Heart right ventricle (tissue), 16 donors: ENCODE data around the gene ACSF3. TPM values are rescaled to one million over a fixed set of nuclear protein-coding genes. Genes with fewer than 3 reads are reported as not detected.
"Not testable (repeated sequence)": the region's sequence is repeated elsewhere in the genome, so short reads cannot be mapped to it uniquely, and the experiment has no call there.

Source experiments
- ATAC-seq, 8 donors: fragments of 200-7000 bp; cut with Tn5 transposase; one replicate each; pipeline ENCODE4 v1.9.1; 2020; ENCODE audit warnings: mild to moderate bottlenecking in 8 of 8, moderate library complexity in 8 of 8, moderate number of reproducible peaks in 1 of 8
- DNase-seq, 2 donors: peaks; one replicate each; pipeline ENCODE4 v3.0.0-alpha.2; 2020
- H3K27ac ChIP-seq, 10 donors: fragments of 200-600 bp; sonication (generic) in 2 of 10; one replicate each; pipeline versions ENCODE4 v1.5.0 to v1.8.0; 2020 to 2022; ENCODE audit warnings: mild to moderate bottlenecking in 3 of 10
- H3K27me3 ChIP-seq, 7 donors: fragments of 200-600 bp; one replicate each; pipeline ENCODE4 v1.8.0; 2021 to 2022; ENCODE audit warnings: mild to moderate bottlenecking in 2 of 7
- H3K36me3 ChIP-seq, 9 donors: fragments of 200-600 bp; sonication (generic) in 1 of 9; one replicate each; pipeline versions ENCODE4 v1.5.0 to v1.8.0; 2020 to 2022; ENCODE audit warnings: mild to moderate bottlenecking in 2 of 9
- H3K4me1 ChIP-seq, 9 donors: fragments of 200-600 bp; sonication (generic) in 1 of 9; one replicate each; pipeline versions ENCODE4 v1.5.0 to v1.8.0; 2020 to 2022; ENCODE audit warnings: mild to moderate bottlenecking in 4 of 9
- H3K4me3 ChIP-seq, 10 donors: fragments of 200-600 bp; sonication (generic) in 2 of 10; one replicate each; pipeline versions ENCODE4 v1.5.0 to v1.8.0; 2020 to 2022; ENCODE audit warnings: mild to moderate bottlenecking in 7 of 10, moderate library complexity in 2 of 10
- H3K9me3 ChIP-seq, 11 donors: fragments of 200-600 bp in 10 of 11; sonication (generic) in 2 of 11; one replicate each; pipeline versions ENCODE4 v1.5.0 to v1.8.0; 2013 to 2022; ENCODE audit warnings: mild to moderate bottlenecking in 2 of 11, control low read depth in 1 of 11, moderate library complexity in 1 of 11
- WGBS, 2 donors: extraction: QIAGEN DNeasy Blood & Tissue Kit; methylation state at CpG; one replicate each; pipeline ENCODE4 v1.1.7; 2013; ENCODE audit warnings: inconsistent platforms in 1 of 2; 5-methylcytosine and 5-hydroxymethylcytosine counted together
- intact Hi-C, 10 donors: fragments of 100-400 bp; cut with DNase I; formaldehyde crosslinking; loops; one replicate each; pipeline versions ENCODE4 v1.11.1 to v1.14.2; 2022
- polyA plus RNA-seq, 2 donors: library from polyadenylated mRNA; stranded (reverse); fragments of 200-250 nt; gene quantifications; one replicate each; pipeline ENCODE4 v1.2.3, GENCODE V29; 2013
- total RNA-seq, 10 donors: library from RNA; stranded (reverse); fragmentation: NEBNext Ultra II Directional in 3 of 10; extraction: Animal tissue kit (Norgen Biotek cat#: 25700) in 3 of 10; gene quantifications; one replicate each; pipeline versions ENCODE4 v1.2.1 to v1.2.4, GENCODE V29; 2021 to 2023
- TF ChIP-seq, protein P1 (sequence below), 9 donors: fragments of 200-600 bp; sonication (generic) in 2 of 9; IDR thresholded peaks; one replicate each; pipeline versions ENCODE4 v1.5.0 to v1.8.0; 2021 to 2022; ENCODE audit warnings: antibody characterized with exemption in 9 of 9, mild to moderate bottlenecking in 5 of 9, moderate library complexity in 1 of 9
- donor health status: Arrhythmogenic right ventricular cardiomyopathy.
- donor health status: ischemic (EF 13 %, LVEDD 7.1; RV severe dilation, severe dysfunction).
- donor health status: healthy with polysubstance abuse.
- donor health status: DM: no; HTN: yes; CAD: no.
- donor health status: DM: no; HTN: no; CAD: no.
- donor health status: ischemic (EF 25% LVEDD 6.9; RV normal size, moderate dysfunction).
- donor health status: ischemic (EF 25% LVEDD 5.7; RV mildly dilated, moderate dysfunction).
- donor health status: healthy.
- donor health status: DM: yes; HTN: yes; CAD: no.
- donor health status: Ischemic cardiomyopathy.
- donor health status: ischemic (EF 35%, LVEDD 5.7; RV mildly dilated, moderate dysfunction).
- donor health status: nonischemic (EF 11% LVEDD 7.7; RV severe dilation, severe dysfunction).
- donor health status: DM: yes; HTN: yes; CAD: no.
- donor health status: PGD.
- donor health status: ischemic (EF 29% LVEDD 5.4; RV normal size, mild dysfunction).
- donor health status: nonischemic (EF 23%, LVEDD 6.1; RV moderate dilation, normal function).

ACSF3 gene
- total and polyA plus RNA-seq, 12 donors: 11.0 to 36.9 (median 17.8) TPM

DNA sequence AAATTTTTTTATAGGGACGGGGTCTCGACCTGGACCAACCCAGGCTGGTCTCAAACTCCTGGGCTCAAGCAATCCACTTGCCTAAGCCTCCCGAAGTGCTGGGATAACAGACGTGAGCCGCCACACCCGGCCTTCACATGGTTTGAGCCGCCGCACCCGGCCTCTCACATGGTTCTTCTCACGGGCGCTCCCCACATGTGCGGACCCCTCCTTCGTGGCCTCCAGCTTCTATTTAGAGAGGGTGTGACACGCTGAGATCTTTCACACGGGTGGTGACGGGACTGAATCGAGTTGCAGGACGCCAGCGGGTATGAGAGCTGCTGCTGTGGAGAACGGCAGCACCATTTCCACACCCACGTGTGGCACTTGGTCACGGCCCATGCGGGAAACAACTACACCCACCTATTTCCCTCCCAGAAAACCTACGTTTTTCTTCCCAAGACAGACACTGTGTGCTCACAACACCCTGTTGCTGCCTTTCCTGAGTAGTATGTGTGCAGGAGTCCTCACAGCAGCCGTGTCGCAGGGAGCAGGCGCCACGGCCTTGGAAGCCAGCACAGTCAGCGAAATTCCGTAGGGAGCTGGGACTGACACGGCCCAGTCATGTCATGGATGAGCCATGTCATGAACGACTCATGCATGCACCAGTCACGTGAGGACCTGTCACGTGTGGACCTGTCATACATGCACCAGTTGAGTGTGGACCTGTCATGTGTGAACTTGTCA is 20.1 kb upstream of the ACSF3 start:
- Histone ChIP-seq H3K27me3 (peaks cover 0 to 29% (median 12%) of the 10 kb centered on the region in 7 donors), H3K4me1 (peaks cover 0 to 9% (median 0%) of the 10 kb centered on the region in 9 donors), H3K4me3 (no peak overlapping the region), H3K27ac (no peak overlapping the region), H3K36me3 (no peaks in the 10 kb centered on the region), H3K9me3 (peaks cover 0 to 8% (median 0%) of the 10 kb centered on the region in 11 donors)
- WGBS, 2 donors: 90 to 93% methylated on average over 34 of the region's 34 CpGs
- ATAC-seq (no peak), DNase-seq (no peak)
- TF ChIP-seq, protein P1, sequence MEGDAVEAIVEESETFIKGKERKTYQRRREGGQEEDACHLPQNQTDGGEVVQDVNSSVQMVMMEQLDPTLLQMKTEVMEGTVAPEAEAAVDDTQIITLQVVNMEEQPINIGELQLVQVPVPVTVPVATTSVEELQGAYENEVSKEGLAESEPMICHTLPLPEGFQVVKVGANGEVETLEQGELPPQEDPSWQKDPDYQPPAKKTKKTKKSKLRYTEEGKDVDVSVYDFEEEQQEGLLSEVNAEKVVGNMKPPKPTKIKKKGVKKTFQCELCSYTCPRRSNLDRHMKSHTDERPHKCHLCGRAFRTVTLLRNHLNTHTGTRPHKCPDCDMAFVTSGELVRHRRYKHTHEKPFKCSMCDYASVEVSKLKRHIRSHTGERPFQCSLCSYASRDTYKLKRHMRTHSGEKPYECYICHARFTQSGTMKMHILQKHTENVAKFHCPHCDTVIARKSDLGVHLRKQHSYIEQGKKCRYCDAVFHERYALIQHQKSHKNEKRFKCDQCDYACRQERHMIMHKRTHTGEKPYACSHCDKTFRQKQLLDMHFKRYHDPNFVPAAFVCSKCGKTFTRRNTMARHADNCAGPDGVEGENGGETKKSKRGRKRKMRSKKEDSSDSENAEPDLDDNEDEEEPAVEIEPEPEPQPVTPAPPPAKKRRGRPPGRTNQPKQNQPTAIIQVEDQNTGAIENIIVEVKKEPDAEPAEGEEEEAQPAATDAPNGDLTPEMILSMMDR (IDR thresholded peaks at IDR 0.05): no peak
- intact Hi-C loops: no loop called here

DNA sequence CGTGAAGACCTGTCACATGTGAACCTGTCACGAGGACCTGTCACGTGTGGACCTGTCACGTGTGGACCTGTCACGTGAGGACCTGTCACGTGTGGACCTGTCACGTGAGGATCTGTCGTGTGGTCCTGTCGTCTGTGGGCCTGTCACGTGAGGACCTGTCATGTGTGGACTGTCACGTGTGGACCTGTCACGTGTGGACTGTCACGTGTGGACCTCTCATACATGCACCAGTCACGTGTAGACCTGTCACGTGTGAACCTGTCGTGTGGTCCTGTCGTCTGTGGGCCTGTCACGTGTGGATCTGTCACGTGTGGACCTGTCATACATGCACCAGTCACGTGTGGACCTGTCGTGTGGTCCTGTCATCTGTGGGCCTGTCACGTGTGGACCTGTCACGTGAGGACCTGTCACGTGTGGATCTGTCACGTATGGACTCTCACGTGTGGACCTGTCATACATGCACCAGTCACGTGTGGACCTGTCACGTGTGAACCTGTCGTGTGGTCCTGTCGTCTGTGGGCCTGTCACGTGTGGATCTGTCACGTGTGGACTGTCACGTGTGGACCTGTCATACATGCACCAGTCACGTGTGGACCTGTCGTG is 19.5 kb upstream of the ACSF3 start:
- H3K27ac ChIP-seq, H3K4me3 ChIP-seq, H3K9me3 ChIP-seq, DNase-seq, intact Hi-C loops, ATAC-seq, H3K36me3 ChIP-seq, H3K4me1 ChIP-seq: not testable (repeated sequence)
- WGBS, 2 donors: 94 to 95% methylated on average over 35 of the region's 35 CpGs
- H3K27me3 ChIP-seq: peaks cover 0 to 29% (median 12%) of the 10 kb centered on the region in 7 donors

DNA sequence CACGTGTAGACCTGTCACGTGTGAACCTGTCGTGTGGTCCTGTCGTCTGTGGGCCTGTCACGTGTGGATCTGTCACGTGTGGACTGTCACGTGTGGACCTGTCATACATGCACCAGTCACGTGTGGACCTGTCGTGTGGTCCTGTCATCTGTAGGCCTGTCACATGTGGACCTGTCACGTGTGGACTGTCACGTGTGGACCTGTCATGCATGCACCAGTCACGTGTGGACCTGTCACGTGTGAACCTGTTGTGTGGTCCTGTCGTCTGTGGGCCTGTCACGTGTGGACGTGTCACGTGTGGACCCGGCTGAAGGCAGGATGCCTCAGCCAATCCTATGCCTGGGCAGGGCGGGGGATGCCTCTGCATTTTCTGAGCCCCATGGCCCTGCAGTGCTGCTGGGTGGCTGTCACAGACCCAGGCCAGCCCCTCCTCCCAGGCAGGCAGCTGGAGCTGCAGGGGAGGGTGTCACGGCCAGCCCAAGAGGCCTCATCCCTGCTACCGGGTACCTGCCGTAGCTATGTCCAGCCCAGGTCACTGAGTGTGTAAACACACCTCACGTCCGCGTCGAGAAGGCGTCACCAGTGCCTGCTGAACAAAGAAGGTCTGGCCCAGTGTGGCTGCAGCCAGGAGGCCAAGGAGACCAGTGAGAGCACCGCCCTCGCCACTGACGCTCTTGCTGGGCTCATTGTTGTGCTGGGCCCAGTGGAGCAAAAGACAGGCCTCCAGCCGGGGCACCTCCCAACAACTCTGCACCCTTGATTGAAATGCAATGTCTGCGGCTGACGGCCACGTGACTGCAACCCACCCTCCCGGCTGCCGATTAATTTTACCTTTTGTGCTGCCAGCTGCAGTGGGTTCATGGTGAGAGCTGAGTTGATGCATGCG is 18.6 kb upstream of the ACSF3 start:
- Histone ChIP-seq H3K4me3 (no peak overlapping the region), H3K36me3 (no peaks in the 10 kb centered on the region), H3K27ac (no peak overlapping the region), H3K27me3 (peaks cover 0 to 25% (median 12%) of the 10 kb centered on the region in 7 donors), H3K4me1 (peaks cover 0 to 9% (median 0%) of the 10 kb centered on the region in 9 donors), H3K9me3 (peaks cover 0 to 8% (median 0%) of the 10 kb centered on the region in 11 donors)
- TF ChIP-seq, protein P1 (IDR thresholded peaks at IDR 0.05): no peak
- no peak for DNase-seq
- WGBS, 2 donors: 94 to 95% methylated on average over 37 of the region's 37 CpGs
- no peak for ATAC-seq
- intact Hi-C loops: no loop called here

DNA sequence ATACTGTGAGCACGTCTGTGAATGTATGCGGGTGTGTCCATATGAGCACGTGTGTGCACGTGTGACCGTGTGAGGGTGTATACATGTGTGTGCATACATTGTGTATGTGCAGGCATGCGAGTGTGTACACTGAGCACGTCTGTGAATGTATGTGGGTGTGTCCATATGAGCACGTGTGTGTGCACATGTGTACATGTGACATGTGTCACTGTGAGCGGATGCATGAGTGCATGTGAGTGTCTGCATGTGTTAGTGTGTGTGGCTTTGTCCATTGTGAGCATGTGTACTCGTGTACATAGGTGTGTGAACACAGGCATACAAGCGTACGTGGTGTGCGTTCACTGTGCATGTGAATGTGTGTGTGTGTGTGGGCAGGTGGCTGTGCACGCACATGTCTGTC is 17.5 kb upstream of the ACSF3 start:
- Histone ChIP-seq H3K4me1 (peaks cover 0 to 9% (median 0%) of the 10 kb centered on the region in 9 donors), H3K4me3 (no peak overlapping the region), H3K36me3 (no peaks in the 10 kb centered on the region), H3K9me3 (peaks cover 0 to 8% (median 0%) of the 10 kb centered on the region in 11 donors), H3K27ac (no peak overlapping the region), H3K27me3 (peaks cover 0 to 20% (median 10%) of the 10 kb centered on the region in 7 donors)
- intact Hi-C loops: no loop called here
- no peak for ATAC-seq
- no peak for DNase-seq
- TF ChIP-seq, protein P1 (IDR thresholded peaks at IDR 0.05): no peak
- 88 to 95% methylated on average over 14 of the region's 14 CpGs for WGBS, 2 donors
